Measurements from ENCODE around the gene LIPF.

- TF ChIP-seq EGR1 (IDR thresholded peaks at IDR 0.05) (no peak), YY1 (IDR thresholded peaks at IDR 0.05; ENCODE audit: low read depth) (no peak), EP300 (IDR thresholded peaks at IDR 0.05; ENCODE audit: borderline replicate concordance) (no peak), USF1 (IDR thresholded peaks at IDR 0.05) (no peak), RAD21 (IDR thresholded peaks at IDR 0.05; ENCODE audit: low read depth) (no peak), TEAD4 (IDR thresholded peaks at IDR 0.05) (no peak), REST (IDR thresholded peaks at IDR 0.05; ENCODE audit: low read depth) (no peak)
Observed at GRCh38 chr10:88642209-88642608, 22.0 kb upstream of the LIPF start.

Data from Ishikawa (cell line).